ENCODE results near the gene VPS35L. TPM values are rescaled to one million over a fixed set of nuclear protein-coding genes. Genes with fewer than 3 reads are reported as not detected.

Gene VPS35L
- total and polyA plus RNA-seq, 2 experiments from 2014 or later, result 48.0 to 54.6 TPM

- TF ChIP-seq ZNF462 (CRISPR knock-in tag; IDR thresholded peaks at IDR 0.05), result no peak
- TF ChIP-seq CTCF (conservative IDR thresholded peaks at IDR 0.05; ENCODE audit: low read depth in 2 of 2), result no peak
Observed at GRCh38 chr16:19574615-19575014, 19.1 kb downstream of the VPS35L start (continued).

- no peaks in the 10 kb centered on the region for H3K79me2 ChIP-seq (replicated peaks; ENCODE audit: insufficient read depth)
- no peaks in the 10 kb centered on the region for H3K4me1 ChIP-seq (ENCODE audit: insufficient read depth)
- no peaks in the 10 kb centered on the region for H3K9me2 ChIP-seq (ENCODE audit: insufficient read depth)
- no peak overlapping the region for H3K27ac ChIP-seq (ENCODE audit: low read depth)
- peak overlapping the region; percentile 48; the same call in 1 of the 2 replicates for H3K27ac Mint-ChIP-seq
- H3K4me1 Mint-ChIP-seq, result no peaks in the 10 kb centered on the region
- H3K36me3 ChIP-seq (ENCODE audit: insufficient read depth), result peaks cover 55% of the 10 kb centered on the region
- TF ChIP-seq JUNB (IDR thresholded peaks at IDR 0.05; ENCODE audit: unreplicated experiment) (no peak), ZNF462 (CRISPR knock-in tag; IDR thresholded peaks at IDR 0.05) (no peak), POLR2AphosphoS5 (IDR thresholded peaks at IDR 0.05; ENCODE audit: low read depth) (no peak)
- no peaks in the 10 kb centered on the region for H4K20me1 ChIP-seq (replicated peaks; ENCODE audit: insufficient read depth)
- peaks cover 91% of the 10 kb centered on the region for H3K36me3 Mint-ChIP-seq (ENCODE audit: low read depth)
- DNase-seq (ENCODE audit: low spot score), result no peak
- no peak overlapping the region for H3K4me3 ChIP-seq
- no peaks in the 10 kb centered on the region for H3K27me3 ChIP-seq (ENCODE audit: insufficient read depth)
- no peak overlapping the region for H3K4me3 Mint-ChIP-seq
- no peaks in the 10 kb centered on the region for H3F3A ChIP-seq (replicated peaks; ENCODE audit: low read depth)
- H2AFZ ChIP-seq, result no peak overlapping the region
- ATAC-seq, result no peak
- peaks cover 7% of the 10 kb centered on the region for H3K9me3 Mint-ChIP-seq
- no peaks in the 10 kb centered on the region for H3K27me3 Mint-ChIP-seq (ENCODE audit: insufficient read depth, low read depth, poor library complexity)
- no peak overlapping the region for H3K4me2 ChIP-seq
Observed at GRCh38 chr16:19578378-19578971, 23.0 kb downstream of the VPS35L start.
